HEK293 (cell line): ENCODE results near the gene AMPH.

Source experiments
- KLF9 ChIP-seq: fragments of 450-650 bp; formaldehyde crosslinking; IDR thresholded peaks from 2 replicates; pipeline ENCODE4 v1.5.1; 2016; ENCODE audit warnings: missing biosample characterization, missing genetic modification characterization, low read depth
- SALL2 ChIP-seq: fragments of 450-650 bp; formaldehyde crosslinking; IDR thresholded peaks from 2 replicates; pipeline ENCODE4 v1.5.0; 2017; ENCODE audit warnings: missing biosample characterization, mild to moderate bottlenecking, missing genetic modification characterization, borderline replicate concordance
- ZNF10 ChIP-seq: fragments of 450-650 bp; formaldehyde crosslinking; IDR thresholded peaks from 2 replicates; pipeline ENCODE4 v1.5.1; 2017; ENCODE audit warnings: missing biosample characterization, missing genetic modification characterization
- ZNF174 ChIP-seq: fragments of 450-650 bp; formaldehyde crosslinking; IDR thresholded peaks from 2 replicates; pipeline ENCODE4 v1.5.0; 2017; ENCODE audit warnings: missing biosample characterization, mild to moderate bottlenecking, missing genetic modification characterization
- ZNF24 ChIP-seq: fragments of 450-650 bp; formaldehyde crosslinking; IDR thresholded peaks from 2 replicates; pipeline ENCODE4 v1.5.1; 2016; ENCODE audit warnings: missing biosample characterization, missing genetic modification characterization
- ZNF335 ChIP-seq: fragments of 450-650 bp; formaldehyde crosslinking; conservative IDR thresholded peaks from 2 replicates; pipeline ENCODE4 v1.5.1; 2016; ENCODE audit warnings: missing biosample characterization, missing genetic modification characterization
- ZNF416 ChIP-seq: fragments of 450-650 bp; formaldehyde crosslinking; IDR thresholded peaks from 2 replicates; pipeline ENCODE4 v1.5.1; 2016; ENCODE audit warnings: missing biosample characterization, missing genetic modification characterization
- ZNF629 ChIP-seq: fragments of 450-650 bp; formaldehyde crosslinking; IDR thresholded peaks from 2 replicates; pipeline ENCODE4 v1.5.1; 2017; ENCODE audit warnings: missing biosample characterization, missing genetic modification characterization
- ZNF654 ChIP-seq: fragments of 450-650 bp; formaldehyde crosslinking; IDR thresholded peaks from 2 replicates; pipeline ENCODE4 v1.5.1; 2016; ENCODE audit warnings: low read depth, missing biosample characterization, missing genetic modification characterization
- TF ChIP-seq, protein P1 (sequence below): fragments of 450-650 bp; formaldehyde crosslinking; IDR thresholded peaks from 2 replicates; pipeline ENCODE4 v1.5.1; 2016; ENCODE audit warnings: missing biosample characterization, missing genetic modification characterization
- TF ChIP-seq, protein P2 (sequence below): fragments of 450-650 bp; formaldehyde crosslinking; IDR thresholded peaks from 2 replicates; pipeline ENCODE4 v1.5.1; 2016; ENCODE audit warnings: missing biosample characterization, missing genetic modification characterization, low read depth
- TF ChIP-seq, protein P3 (sequence below): fragments of 450-650 bp; formaldehyde crosslinking; IDR thresholded peaks from 2 replicates; pipeline ENCODE4 v1.5.1; 2016; ENCODE audit warnings: missing biosample characterization, missing genetic modification characterization
- TF ChIP-seq, protein P4 (sequence below): fragments of 450-650 bp; formaldehyde crosslinking; IDR thresholded peaks from 2 replicates; pipeline ENCODE4 v1.5.1; 2017; ENCODE audit warnings: missing biosample characterization, missing genetic modification characterization

DNA sequence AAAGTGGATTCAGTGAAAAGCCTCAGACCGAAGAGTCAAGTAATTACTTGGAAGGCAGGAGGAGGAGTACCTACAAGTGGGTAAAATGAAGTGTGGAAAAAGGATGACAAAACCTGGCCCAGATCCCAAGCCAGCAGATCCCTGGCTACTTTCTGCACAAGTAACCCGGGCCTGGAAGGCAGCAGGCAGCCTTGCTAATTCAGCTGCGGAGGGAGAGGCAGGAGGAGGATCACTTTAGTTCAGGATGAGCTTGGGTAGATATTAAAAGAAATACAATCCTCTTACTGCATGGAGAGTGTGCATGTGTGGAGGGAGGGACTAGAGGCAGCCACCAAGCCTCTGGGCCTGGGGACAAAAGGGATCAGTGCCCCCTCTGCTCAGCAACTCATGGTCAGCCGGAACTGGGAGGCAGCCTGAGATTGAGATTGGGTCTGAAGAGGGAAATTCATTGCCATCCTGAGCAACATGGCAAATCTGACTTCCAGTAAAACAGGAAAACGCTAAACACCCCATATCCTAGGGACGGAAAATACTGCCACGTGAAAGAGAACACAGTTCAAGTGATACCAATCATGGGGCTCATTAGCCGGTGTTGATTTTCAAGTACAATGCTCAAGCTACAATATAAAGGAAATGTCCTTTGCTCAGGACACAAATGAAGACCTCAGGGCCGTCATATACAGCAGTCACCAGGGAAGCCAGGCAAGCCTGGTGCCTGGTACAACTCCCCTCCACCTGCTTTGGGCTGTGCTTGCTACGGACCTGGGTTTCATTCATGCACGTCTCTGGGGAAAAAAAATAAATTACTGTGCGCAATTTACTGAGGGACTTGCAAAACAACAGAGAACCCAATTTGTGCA is 1.3 kb downstream of the AMPH start:
- no peak for TF ChIP-seq ZNF629 (tag by site-specific recombination)
- TF ChIP-seq, protein P1, sequence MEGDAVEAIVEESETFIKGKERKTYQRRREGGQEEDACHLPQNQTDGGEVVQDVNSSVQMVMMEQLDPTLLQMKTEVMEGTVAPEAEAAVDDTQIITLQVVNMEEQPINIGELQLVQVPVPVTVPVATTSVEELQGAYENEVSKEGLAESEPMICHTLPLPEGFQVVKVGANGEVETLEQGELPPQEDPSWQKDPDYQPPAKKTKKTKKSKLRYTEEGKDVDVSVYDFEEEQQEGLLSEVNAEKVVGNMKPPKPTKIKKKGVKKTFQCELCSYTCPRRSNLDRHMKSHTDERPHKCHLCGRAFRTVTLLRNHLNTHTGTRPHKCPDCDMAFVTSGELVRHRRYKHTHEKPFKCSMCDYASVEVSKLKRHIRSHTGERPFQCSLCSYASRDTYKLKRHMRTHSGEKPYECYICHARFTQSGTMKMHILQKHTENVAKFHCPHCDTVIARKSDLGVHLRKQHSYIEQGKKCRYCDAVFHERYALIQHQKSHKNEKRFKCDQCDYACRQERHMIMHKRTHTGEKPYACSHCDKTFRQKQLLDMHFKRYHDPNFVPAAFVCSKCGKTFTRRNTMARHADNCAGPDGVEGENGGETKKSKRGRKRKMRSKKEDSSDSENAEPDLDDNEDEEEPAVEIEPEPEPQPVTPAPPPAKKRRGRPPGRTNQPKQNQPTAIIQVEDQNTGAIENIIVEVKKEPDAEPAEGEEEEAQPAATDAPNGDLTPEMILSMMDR: no peak
- TF ChIP-seq SALL2 (tag by site-specific recombination): no peak
- TF ChIP-seq ZNF174 (tag by site-specific recombination): no peak
- TF ChIP-seq, protein P2, sequence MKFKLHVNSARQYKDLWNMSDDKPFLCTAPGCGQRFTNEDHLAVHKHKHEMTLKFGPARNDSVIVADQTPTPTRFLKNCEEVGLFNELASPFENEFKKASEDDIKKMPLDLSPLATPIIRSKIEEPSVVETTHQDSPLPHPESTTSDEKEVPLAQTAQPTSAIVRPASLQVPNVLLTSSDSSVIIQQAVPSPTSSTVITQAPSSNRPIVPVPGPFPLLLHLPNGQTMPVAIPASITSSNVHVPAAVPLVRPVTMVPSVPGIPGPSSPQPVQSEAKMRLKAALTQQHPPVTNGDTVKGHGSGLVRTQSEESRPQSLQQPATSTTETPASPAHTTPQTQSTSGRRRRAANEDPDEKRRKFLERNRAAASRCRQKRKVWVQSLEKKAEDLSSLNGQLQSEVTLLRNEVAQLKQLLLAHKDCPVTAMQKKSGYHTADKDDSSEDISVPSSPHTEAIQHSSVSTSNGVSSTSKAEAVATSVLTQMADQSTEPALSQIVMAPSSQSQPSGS (tag by site-specific recombination): no peak
- TF ChIP-seq, protein P3, sequence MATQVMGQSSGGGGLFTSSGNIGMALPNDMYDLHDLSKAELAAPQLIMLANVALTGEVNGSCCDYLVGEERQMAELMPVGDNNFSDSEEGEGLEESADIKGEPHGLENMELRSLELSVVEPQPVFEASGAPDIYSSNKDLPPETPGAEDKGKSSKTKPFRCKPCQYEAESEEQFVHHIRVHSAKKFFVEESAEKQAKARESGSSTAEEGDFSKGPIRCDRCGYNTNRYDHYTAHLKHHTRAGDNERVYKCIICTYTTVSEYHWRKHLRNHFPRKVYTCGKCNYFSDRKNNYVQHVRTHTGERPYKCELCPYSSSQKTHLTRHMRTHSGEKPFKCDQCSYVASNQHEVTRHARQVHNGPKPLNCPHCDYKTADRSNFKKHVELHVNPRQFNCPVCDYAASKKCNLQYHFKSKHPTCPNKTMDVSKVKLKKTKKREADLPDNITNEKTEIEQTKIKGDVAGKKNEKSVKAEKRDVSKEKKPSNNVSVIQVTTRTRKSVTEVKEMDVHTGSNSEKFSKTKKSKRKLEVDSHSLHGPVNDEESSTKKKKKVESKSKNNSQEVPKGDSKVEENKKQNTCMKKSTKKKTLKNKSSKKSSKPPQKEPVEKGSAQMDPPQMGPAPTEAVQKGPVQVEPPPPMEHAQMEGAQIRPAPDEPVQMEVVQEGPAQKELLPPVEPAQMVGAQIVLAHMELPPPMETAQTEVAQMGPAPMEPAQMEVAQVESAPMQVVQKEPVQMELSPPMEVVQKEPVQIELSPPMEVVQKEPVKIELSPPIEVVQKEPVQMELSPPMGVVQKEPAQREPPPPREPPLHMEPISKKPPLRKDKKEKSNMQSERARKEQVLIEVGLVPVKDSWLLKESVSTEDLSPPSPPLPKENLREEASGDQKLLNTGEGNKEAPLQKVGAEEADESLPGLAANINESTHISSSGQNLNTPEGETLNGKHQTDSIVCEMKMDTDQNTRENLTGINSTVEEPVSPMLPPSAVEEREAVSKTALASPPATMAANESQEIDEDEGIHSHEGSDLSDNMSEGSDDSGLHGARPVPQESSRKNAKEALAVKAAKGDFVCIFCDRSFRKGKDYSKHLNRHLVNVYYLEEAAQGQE (tag by site-specific recombination): no peak
- no peak for TF ChIP-seq ZNF24 (tag by site-specific recombination)
- TF ChIP-seq ZNF416 (tag by site-specific recombination): no peak
- TF ChIP-seq KLF9: no peak
- TF ChIP-seq, protein P4, sequence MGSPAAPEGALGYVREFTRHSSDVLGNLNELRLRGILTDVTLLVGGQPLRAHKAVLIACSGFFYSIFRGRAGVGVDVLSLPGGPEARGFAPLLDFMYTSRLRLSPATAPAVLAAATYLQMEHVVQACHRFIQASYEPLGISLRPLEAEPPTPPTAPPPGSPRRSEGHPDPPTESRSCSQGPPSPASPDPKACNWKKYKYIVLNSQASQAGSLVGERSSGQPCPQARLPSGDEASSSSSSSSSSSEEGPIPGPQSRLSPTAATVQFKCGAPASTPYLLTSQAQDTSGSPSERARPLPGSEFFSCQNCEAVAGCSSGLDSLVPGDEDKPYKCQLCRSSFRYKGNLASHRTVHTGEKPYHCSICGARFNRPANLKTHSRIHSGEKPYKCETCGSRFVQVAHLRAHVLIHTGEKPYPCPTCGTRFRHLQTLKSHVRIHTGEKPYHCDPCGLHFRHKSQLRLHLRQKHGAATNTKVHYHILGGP: no peak
- TF ChIP-seq ZNF10 (tag by site-specific recombination): no peak
- no peak; the same call in 1 of the 2 replicates for TF ChIP-seq ZNF335 (tag by site-specific recombination)
- TF ChIP-seq ZNF654 (tag by site-specific recombination): no peak
